ENCODE measurements around the gene TRMT11. TPM values are rescaled to one million over a fixed set of nuclear protein-coding genes. Genes with fewer than 3 reads are reported as not detected.

Gene TRMT11
- total and polyA plus RNA-seq, 2 of the 8 experiments (the other 6 are each of a cell fraction or from before 2014, with no cell fraction given): 19.7 to 32.4 TPM

- TF ChIP-seq TCF12 (IDR thresholded peaks at IDR 0.05; ENCODE audit: low read depth, low read length): no peak
- no peak for TF ChIP-seq ATF2 (IDR thresholded peaks at IDR 0.05; ENCODE audit: low read length)
- TF ChIP-seq KDM5A (IDR thresholded peaks at IDR 0.05; ENCODE audit: low read length): no peak
- no peak for TF ChIP-seq GABPA (IDR thresholded peaks at IDR 0.05; ENCODE audit: borderline replicate concordance, insufficient read depth, low read length)
- no peak for TF ChIP-seq POLR2AphosphoS5 (IDR thresholded peaks at IDR 0.05; ENCODE audit: low read depth, low read length)
Observed at GRCh38 chr6:125961117-125961516, 25.2 kb upstream of the TRMT11 start (continued).
